OCI-LY3 (cell line): ENCODE measurements around the gene FTHL17.

Experiments
- H2AFZ ChIP-seq: fragments of 200-600, 300-600 bp; shearing (Covaris generic); 2 replicates; pipeline ENCODE4 v1.6.0; 2014; ENCODE audit warnings: antibody characterized with exemption, low read depth, low read length
- H3K27ac ChIP-seq: fragments of 200-600, 300-600 bp; sonication (generic); 2 replicates; pipeline ENCODE4 v1.5.1; 2014; ENCODE audit warnings: mild to moderate bottlenecking, low read length, moderate library complexity, mixed read lengths
- H3K27me3 ChIP-seq: fragments of 200-600, 300-600 bp; sonication (generic); 2 replicates; pipeline ENCODE4 v1.6.1; 2014; ENCODE audit warnings: low read depth, low read length, mixed read lengths
- H3K36me3 ChIP-seq: fragments of 200-600, 300-600 bp; sonication (generic); replicated peaks from 2 replicates; pipeline ENCODE3; 2014; ENCODE audit warnings: low read depth, low read length, mixed read lengths
- H3K4me1 ChIP-seq: fragments of 300-600, 200-600 bp; sonication (generic); 2 replicates; pipeline ENCODE4 v1.6.1; 2014; ENCODE audit warnings: low read length, mixed read lengths
- H3K4me2 ChIP-seq: fragments of 200-600, 300-600 bp; sonication (generic); 2 replicates; pipeline ENCODE4 v1.6.1; 2014; ENCODE audit warnings: low read length, mixed read lengths
- H3K4me3 ChIP-seq: fragments of 300-600, 200-600 bp; sonication (generic); 2 replicates; pipeline ENCODE4 v1.5.1; 2014; ENCODE audit warnings: antibody characterized with exemption, mild to moderate bottlenecking, low read length, moderate library complexity
- H3K79me2 ChIP-seq: fragments of 300-600, 200-600 bp; shearing (Covaris generic); 2 replicates; pipeline ENCODE4 v1.6.1; 2014; ENCODE audit warnings: mild to moderate bottlenecking, low read length, mixed read lengths
- H3K9ac ChIP-seq: fragments of 300-600, 200-600 bp; shearing (Covaris generic); 2 replicates; pipeline ENCODE4 v1.6.0; 2014; ENCODE audit warnings: mild to moderate bottlenecking, low read length, moderate library complexity
- H3K9me3 ChIP-seq: fragments of 200-600, 300-600 bp; shearing (Covaris generic); 2 replicates; pipeline ENCODE4 v1.6.1; 2014; ENCODE audit warnings: low read length, mixed read lengths; ENCODE audit not compliant: insufficient read depth
- H4K20me1 ChIP-seq: fragments of 200-600, 300-600 bp; sonication (generic); 2 replicates; pipeline ENCODE4 v1.6.1; 2016; ENCODE audit warnings: low read length, mixed read lengths; ENCODE audit not compliant: insufficient read depth
- EZH2phosphoT487 ChIP-seq: fragments of 200-600 bp; shearing (Covaris generic); IDR thresholded peaks from 2 replicates; pipeline ENCODE4 v1.6.1; 2018; ENCODE audit warnings: antibody characterized with exemption, mixed run types, low read depth
- TF ChIP-seq, protein P1 (sequence below): fragments of 200-600, 300-600 bp; sonication (generic); IDR thresholded peaks from 2 replicates; pipeline ENCODE4 v1.5.1; 2014; ENCODE audit warnings: antibody characterized with exemption, low read length, low read depth

Gene FTHL17

DNA sequence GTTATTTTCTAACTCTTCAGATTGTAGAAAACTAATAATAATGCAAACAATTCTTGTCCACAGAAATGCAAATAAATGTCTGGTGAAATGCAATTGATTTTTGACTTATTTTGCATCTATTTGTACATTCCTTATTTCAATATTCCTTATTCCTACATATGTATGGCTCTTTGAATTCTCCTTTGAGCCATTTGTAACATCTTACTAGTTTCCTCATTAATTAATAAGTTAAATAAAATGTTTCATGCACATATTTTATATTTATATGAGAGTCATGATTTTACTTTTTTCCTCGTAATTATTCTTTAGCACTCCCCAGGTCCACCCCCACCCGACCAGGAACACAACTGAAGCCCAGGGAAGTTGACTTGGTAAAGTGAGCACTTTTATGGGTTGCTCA, 2.7 kb upstream of the FTHL17 start:
- peaks cover 16% of the 10 kb centered on the region for H3K4me1 ChIP-seq
- H3K27me3 ChIP-seq: no peaks in the 10 kb centered on the region
- H4K20me1 ChIP-seq: no peaks in the 10 kb centered on the region
- H3K9ac ChIP-seq: no peak overlapping the region
- no peak overlapping the region for H3K4me3 ChIP-seq
- no peaks in the 10 kb centered on the region for H3K36me3 ChIP-seq
- TF ChIP-seq, protein P1, sequence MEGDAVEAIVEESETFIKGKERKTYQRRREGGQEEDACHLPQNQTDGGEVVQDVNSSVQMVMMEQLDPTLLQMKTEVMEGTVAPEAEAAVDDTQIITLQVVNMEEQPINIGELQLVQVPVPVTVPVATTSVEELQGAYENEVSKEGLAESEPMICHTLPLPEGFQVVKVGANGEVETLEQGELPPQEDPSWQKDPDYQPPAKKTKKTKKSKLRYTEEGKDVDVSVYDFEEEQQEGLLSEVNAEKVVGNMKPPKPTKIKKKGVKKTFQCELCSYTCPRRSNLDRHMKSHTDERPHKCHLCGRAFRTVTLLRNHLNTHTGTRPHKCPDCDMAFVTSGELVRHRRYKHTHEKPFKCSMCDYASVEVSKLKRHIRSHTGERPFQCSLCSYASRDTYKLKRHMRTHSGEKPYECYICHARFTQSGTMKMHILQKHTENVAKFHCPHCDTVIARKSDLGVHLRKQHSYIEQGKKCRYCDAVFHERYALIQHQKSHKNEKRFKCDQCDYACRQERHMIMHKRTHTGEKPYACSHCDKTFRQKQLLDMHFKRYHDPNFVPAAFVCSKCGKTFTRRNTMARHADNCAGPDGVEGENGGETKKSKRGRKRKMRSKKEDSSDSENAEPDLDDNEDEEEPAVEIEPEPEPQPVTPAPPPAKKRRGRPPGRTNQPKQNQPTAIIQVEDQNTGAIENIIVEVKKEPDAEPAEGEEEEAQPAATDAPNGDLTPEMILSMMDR: no peak
- TF ChIP-seq EZH2phosphoT487: no peak
- H2AFZ ChIP-seq: no peak overlapping the region
- H3K27ac ChIP-seq: no peak overlapping the region
- no peak overlapping the region for H3K4me2 ChIP-seq
- H3K9me3 ChIP-seq: 0 out of 2 replicates have a peak, but pooled peaks cover 4% of the 10 kb centered on the region
- H3K79me2 ChIP-seq: no peaks in the 10 kb centered on the region

DNA sequence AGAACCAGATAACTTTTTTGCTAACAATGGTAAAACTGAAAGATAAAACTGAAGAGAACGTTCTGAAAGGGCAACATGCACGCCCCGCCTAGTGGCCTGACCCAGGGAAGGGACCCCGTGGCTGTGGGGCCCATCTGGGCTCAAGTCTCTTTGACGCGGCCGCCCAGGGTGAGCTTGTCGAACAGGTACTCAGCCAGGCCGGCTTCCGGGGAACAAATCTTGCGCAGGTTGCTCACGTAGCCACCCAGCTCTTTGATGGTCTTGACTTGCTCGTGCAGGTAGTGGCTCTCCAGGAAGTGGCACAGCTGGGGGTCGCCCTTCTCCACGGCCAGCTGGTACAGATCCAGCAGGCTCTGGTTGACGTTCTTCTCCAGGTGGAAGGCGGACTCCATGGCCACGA, 579 bp downstream of the FTHL17 start:
- Histone ChIP-seq H3K4me3 (no peak overlapping the region), H3K27me3 (no peaks in the 10 kb centered on the region), H3K36me3 (no peaks in the 10 kb centered on the region), H3K4me1 (peaks cover 36% of the 10 kb centered on the region), H3K9ac (no peak overlapping the region), H3K4me2 (no peak overlapping the region), H3K79me2 (no peaks in the 10 kb centered on the region), H3K27ac (no peak overlapping the region), H2AFZ (no peak overlapping the region), H3K9me3 (0 out of 2 replicates have a peak, but pooled peaks cover 4% of the 10 kb centered on the region), H4K20me1 (no peaks in the 10 kb centered on the region)
- TF ChIP-seq, protein P1: no peak
- no peak for TF ChIP-seq EZH2phosphoT487

DNA sequence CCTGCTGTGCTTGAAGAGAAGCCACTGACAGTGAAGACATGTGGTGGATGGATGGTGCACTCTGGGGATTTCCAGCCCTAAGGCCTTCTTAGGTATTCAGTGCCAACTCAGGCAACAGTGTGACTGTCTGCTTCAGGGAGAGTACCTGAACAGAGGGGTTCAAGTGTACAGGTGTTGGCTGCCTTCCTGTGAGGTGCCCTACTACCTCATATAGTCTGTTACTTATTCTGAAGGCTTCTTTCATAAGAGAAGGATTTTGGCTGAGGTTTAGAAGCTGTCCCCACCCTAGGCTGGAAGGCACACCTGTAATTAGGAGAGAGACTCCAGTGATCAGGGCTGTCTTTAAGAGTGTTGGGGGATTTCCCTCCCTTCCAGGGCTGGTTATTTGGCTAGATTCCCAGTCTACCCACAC, 1.8 kb downstream of the FTHL17 start:
- Histone ChIP-seq H3K9me3 (0 out of 2 replicates have a peak, but pooled peaks cover 4% of the 10 kb centered on the region), H3K9ac (peak overlapping the region; percentile 40; the same call in 1 of the 2 replicates), H3K4me2 (peak overlapping the region; percentile 52), H4K20me1 (no peaks in the 10 kb centered on the region), H3K27ac (peak overlapping the region; percentile 81), H3K79me2 (no peaks in the 10 kb centered on the region), H3K4me3 (no peak overlapping the region), H2AFZ (no peak overlapping the region), H3K27me3 (no peaks in the 10 kb centered on the region), H3K4me1 (peaks cover 36% of the 10 kb centered on the region), H3K36me3 (no peaks in the 10 kb centered on the region)
- no peak for TF ChIP-seq EZH2phosphoT487
- TF ChIP-seq, protein P1: no peak

DNA sequence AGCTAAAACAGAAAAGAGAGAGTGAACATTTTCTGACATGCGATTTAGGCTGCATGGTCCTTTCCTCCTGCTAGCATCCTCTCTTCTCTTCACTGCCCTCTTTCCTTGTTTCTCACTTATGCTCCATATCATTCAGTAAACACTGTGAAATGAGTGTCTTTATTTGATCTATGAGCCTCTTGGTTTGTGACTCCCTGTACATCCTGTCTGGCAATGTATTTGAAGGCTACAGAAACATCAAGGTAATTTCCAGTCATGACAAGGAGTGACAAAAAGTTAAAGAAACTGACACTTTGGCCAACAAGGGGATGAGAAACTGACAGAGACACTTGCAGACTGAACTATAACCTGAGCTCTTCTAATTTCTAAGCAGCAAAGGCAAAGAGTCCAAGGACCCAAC, 8.7 kb downstream of the FTHL17 start:
- no peak overlapping the region for H3K9ac ChIP-seq
- no peak for TF ChIP-seq EZH2phosphoT487
- no peaks in the 10 kb centered on the region for H4K20me1 ChIP-seq
- no peak overlapping the region for H3K4me3 ChIP-seq
- no peaks in the 10 kb centered on the region for H3K9me3 ChIP-seq
- peaks cover 45% of the 10 kb centered on the region for H3K4me1 ChIP-seq
- no peak overlapping the region for H3K4me2 ChIP-seq
- H3K79me2 ChIP-seq: no peaks in the 10 kb centered on the region
- no peak overlapping the region for H3K27ac ChIP-seq
- H3K36me3 ChIP-seq: no peaks in the 10 kb centered on the region
- H2AFZ ChIP-seq: no peak overlapping the region
- no peaks in the 10 kb centered on the region for H3K27me3 ChIP-seq
